DND-41 (cell line): ENCODE data around the gene VSX1.

Source experiments
- ATAC-seq: fragments of 200-7000 bp; cut with Tn5 transposase; 3 replicates; pipeline ENCODE4 v1.9.1; 2021; ENCODE audit warnings: low read depth; ENCODE audit not compliant: insufficient read depth
- DNase-seq: peaks from one replicate; pipeline ENCODE4 v3.0.0-alpha.2; 2020
- H2AFZ ChIP-seq: 2 replicates; pipeline ENCODE4 v1.6.0; 2012; ENCODE audit warnings: low read depth, low read length
- H3K27ac ChIP-seq: 2 replicates; pipeline ENCODE4 v1.5.1; 2012; ENCODE audit warnings: low read length, inconsistent platforms
- H3K27me3 ChIP-seq: fragments of 200-600 bp; sonication (generic); 2 replicates; pipeline ENCODE4 v1.6.0; 2012; ENCODE audit warnings: low read length, mild to moderate bottlenecking, inconsistent platforms; ENCODE audit not compliant: insufficient read depth, poor library complexity
- H3K36me3 ChIP-seq: 2 replicates; pipeline ENCODE4 v1.5.1; 2012; ENCODE audit warnings: low read length, inconsistent platforms; ENCODE audit not compliant: insufficient read depth
- H3K4me1 ChIP-seq: 2 replicates; pipeline ENCODE4 v1.5.1; 2012; ENCODE audit warnings: mild to moderate bottlenecking, low read length; ENCODE audit not compliant: insufficient read depth
- H3K4me2 ChIP-seq: 2 replicates; pipeline ENCODE4 v1.6.0; 2012; ENCODE audit warnings: mild to moderate bottlenecking, moderate library complexity, low read length, inconsistent platforms; ENCODE audit not compliant: insufficient read depth
- H3K4me3 ChIP-seq, 2 experiments: fragments of 200-600 bp in 1 of 2; shearing (Covaris generic) in 1 of 2; 2 replicates each; pipeline ENCODE4 v1.5.1; 2012 to 2016; ENCODE audit warnings: inconsistent platforms in 2 of 2, low read length in 2 of 2, mild to moderate bottlenecking in 2 of 2, low read depth in 1 of 2, moderate library complexity in 1 of 2
- H3K79me2 ChIP-seq: 2 replicates; pipeline ENCODE4 v1.6.0; 2012; ENCODE audit warnings: low read length, inconsistent platforms; ENCODE audit not compliant: insufficient read depth
- H3K9ac ChIP-seq: 2 replicates; pipeline ENCODE4 v1.6.0; 2012; ENCODE audit warnings: low read depth, mild to moderate bottlenecking, inconsistent platforms, low read length, moderate library complexity
- H3K9me3 ChIP-seq: 2 replicates; pipeline ENCODE4 v1.5.1; 2012; ENCODE audit warnings: low read length, moderate library complexity, mild to moderate bottlenecking, inconsistent platforms; ENCODE audit not compliant: insufficient read depth, severe bottlenecking
- H4K20me1 ChIP-seq: 2 replicates; pipeline ENCODE4 v1.6.0; 2012; ENCODE audit warnings: low read length; ENCODE audit not compliant: insufficient read depth
- CTCF ChIP-seq: IDR thresholded peaks from 2 replicates; pipeline ENCODE4 v1.5.1; 2012; ENCODE audit warnings: borderline replicate concordance, low read length, moderate library complexity, mild to moderate bottlenecking; ENCODE audit not compliant: poor library complexity, severe bottlenecking; ENCODE audit errors: extremely low read depth
- EZH2 ChIP-seq: IDR thresholded peaks from 3 replicates; pipeline ENCODE4 v1.6.1; 2012; ENCODE audit warnings: borderline replicate concordance, low read depth, mild to moderate bottlenecking, moderate library complexity, low read length, inconsistent platforms; ENCODE audit not compliant: severe bottlenecking

The VSX1 gene

GRCh38 chr20:25054096-25054820 is 27.7 kb downstream of the VSX1 start:
- Histone ChIP-seq H3K4me1 (peaks cover 47% of the 10 kb centered on the region), H3K9me3 (no peaks in the 10 kb centered on the region), H2AFZ (no peak overlapping the region), H3K36me3 (peaks cover 37% of the 10 kb centered on the region), H3K4me3 (no peak overlapping the region), H3K79me2 (peaks cover 86% of the 10 kb centered on the region), H3K4me2 (peak overlapping the region; percentile 94), H3K27ac (0 out of 2 replicates have a peak overlapping the region, but pooled peaks have one; percentile 12), H3K27me3 (no peaks in the 10 kb centered on the region), H3K9ac (no peak overlapping the region), H4K20me1 (peaks cover 67% of the 10 kb centered on the region)
- ATAC-seq (no peak), DNase-seq (no peak)
- TF ChIP-seq EZH2 (no peak), CTCF (no peak)

- ATAC-seq (no peak), DNase-seq (no peak)
- H3K4me2 ChIP-seq, result peak overlapping the region; percentile 3; the same call in 1 of the 2 replicates
- peaks cover 39% of the 10 kb centered on the region for H3K36me3 ChIP-seq
- H3K4me3 ChIP-seq, result no peak overlapping the region
- H3K4me1 ChIP-seq, result peaks cover 38% of the 10 kb centered on the region
- H3K27me3 ChIP-seq, result no peaks in the 10 kb centered on the region
- no peak for TF ChIP-seq EZH2
- TF ChIP-seq CTCF, result no peak
- H3K27ac ChIP-seq, result no peak overlapping the region
- H3K9me3 ChIP-seq, result no peaks in the 10 kb centered on the region
- H2AFZ ChIP-seq, result no peak overlapping the region
- no peak overlapping the region for H3K9ac ChIP-seq
- H4K20me1 ChIP-seq, result peaks cover 74% of the 10 kb centered on the region
- H3K79me2 ChIP-seq, result peaks cover 94% of the 10 kb centered on the region
Observed at GRCh38 chr20:25053255-25054031, 28.5 kb downstream of the VSX1 start.

- Histone ChIP-seq H3K79me2 (peaks cover 96% of the 10 kb centered on the region), H3K4me2 (no peak overlapping the region), H2AFZ (no peak overlapping the region), H3K27ac (no peak overlapping the region), H3K9me3 (no peaks in the 10 kb centered on the region), H3K36me3 (peaks cover 48% of the 10 kb centered on the region), H4K20me1 (peaks cover 82% of the 10 kb centered on the region), H3K27me3 (no peaks in the 10 kb centered on the region), H3K4me1 (peaks cover 36% of the 10 kb centered on the region), H3K9ac (no peak overlapping the region), H3K4me3 (no peak overlapping the region)
- no peak for TF ChIP-seq EZH2
- no peak for TF ChIP-seq CTCF
- DNase-seq, result no peak
- no peak for ATAC-seq
Observed at GRCh38 chr20:25052255-25053194, 29.4 kb downstream of the VSX1 start.
